Measurements from ENCODE around the gene PHEX. TPM values are rescaled to one million over a fixed set of nuclear protein-coding genes. Genes with fewer than 3 reads are reported as not detected.

PHEX gene
- total and polyA plus RNA-seq, 7 donors = 0.01 to 0.11 (median 0.04) TPM; not detected in 3

DNA sequence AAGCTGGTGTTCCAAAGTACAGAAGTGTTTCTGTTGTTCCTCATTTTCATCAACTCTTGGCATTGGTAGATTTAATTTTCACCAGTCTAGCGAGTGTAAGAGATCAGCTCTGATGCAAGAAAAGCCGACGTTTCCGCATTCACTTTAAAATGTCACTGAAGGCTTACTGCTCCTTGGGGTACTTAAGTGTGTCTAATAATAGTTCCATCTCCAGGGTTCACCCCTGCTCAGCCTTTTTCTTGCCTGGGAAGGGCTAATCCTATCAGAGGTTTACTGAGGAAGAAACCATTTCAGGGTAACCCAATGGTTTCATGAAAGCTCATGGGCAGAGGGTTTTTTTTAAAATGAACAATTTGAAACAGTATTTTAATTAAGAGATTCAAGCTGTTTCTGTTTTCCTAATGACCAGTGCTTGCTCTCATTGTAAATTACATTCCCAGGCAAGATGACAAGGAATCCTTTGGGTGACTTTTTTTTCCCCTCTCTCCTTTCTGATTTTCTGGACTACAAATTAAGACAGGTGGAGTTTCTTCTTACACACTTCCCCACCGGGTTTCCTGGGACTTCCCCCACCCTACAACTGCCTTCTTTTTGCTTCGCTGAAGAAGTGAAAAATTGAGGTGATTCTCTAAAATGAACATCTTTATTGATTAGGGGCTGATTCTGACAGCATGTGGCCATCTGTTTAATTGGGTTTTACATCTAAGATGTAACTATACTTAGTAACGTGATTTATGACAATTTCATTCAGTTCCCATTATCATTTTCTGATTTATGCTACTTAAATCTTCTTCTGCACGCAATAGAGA lies 161.9 kb downstream of the PHEX start:
- DNase-seq = no peak
- Histone ChIP-seq H3K4me1 (no peaks in the 10 kb centered on the region), H3K9me3 (peaks cover 3% of the 10 kb centered on the region), H3K4me3 (no peak overlapping the region), H3K27me3 (ENCODE audit: insufficient read depth in 3 of 3, low read length in 2 of 3) (peaks cover 0 to 14% (median 0%) of the 10 kb centered on the region in 3 donors), H3K36me3 (ENCODE audit: insufficient read depth in 1 of 2, low read depth in 1 of 2) (no peaks in the 10 kb centered on the region), H3K27ac (no peak overlapping the region)
- 62 to 73% (median 69%) methylated on average over 8 of the region's 8 CpGs for WGBS, 3 donors
- intact Hi-C loops (cut with DNase I) = loop anchor here (2.0 to 10.0 kb wide), 2 partner anchors 209 kb away; no protein-coding TSS in a partner anchor
- no peak for ATAC-seq
- TF ChIP-seq CTCF (IDR thresholded peaks at IDR 0.05) = no peak

GRCh38 chrX:22194660-22194945 lies 162.5 kb downstream of the PHEX start:
- H3K4me1 ChIP-seq = no peaks in the 10 kb centered on the region

DNA sequence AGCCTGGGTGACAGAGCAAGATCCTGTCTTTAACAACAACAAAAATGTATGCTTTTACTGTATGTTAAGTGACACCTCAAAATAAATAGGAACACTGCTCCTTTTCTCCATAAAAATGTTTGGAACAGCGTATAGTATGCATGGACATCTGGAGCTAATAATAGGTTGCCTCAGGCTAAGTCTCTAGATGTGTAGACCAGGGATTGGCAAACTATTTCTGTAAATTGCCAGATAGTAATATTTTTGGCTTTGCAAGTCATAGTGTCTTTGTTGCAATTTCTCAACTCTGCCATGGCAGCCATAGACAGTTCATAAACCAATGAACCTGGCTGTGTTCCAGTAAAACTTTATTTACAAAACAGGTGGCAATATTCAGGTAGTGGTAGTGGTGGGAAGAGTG lies 164.0 kb downstream of the PHEX start:
- no peak overlapping the region for H3K4me3 ChIP-seq
- no peaks in the 10 kb centered on the region for H3K36me3 ChIP-seq (ENCODE audit: insufficient read depth in 1 of 2, low read depth in 1 of 2)
- 81 to 100% (median 97%) methylated on average over 1 of the region's 1 CpG for WGBS, 3 donors
- DNase-seq (no peak), ATAC-seq (no peak)
- intact Hi-C loops (cut with DNase I) = loop anchor here in 1 of 2 donors (10.0 kb wide), 1 partner anchor 211 kb away; no protein-coding TSS in a partner anchor
- no peak overlapping the region for H3K27ac ChIP-seq
- no peaks in the 10 kb centered on the region for H3K4me1 ChIP-seq
- peaks cover 0 to 7% (median 0%) of the 10 kb centered on the region in 3 donors for H3K27me3 ChIP-seq (ENCODE audit: insufficient read depth in 3 of 3, low read length in 2 of 3)
- H3K9me3 ChIP-seq = peaks cover 3% of the 10 kb centered on the region
- no peak for TF ChIP-seq CTCF (IDR thresholded peaks at IDR 0.05)

More at GRCh38 chrX:22194660-22194945, 162.5 kb downstream of the PHEX start:
- intact Hi-C loops (cut with DNase I) = loop anchor here in 1 of 2 donors (10.0 kb wide), 1 partner anchor 210 kb away; no protein-coding TSS in a partner anchor
- no peak overlapping the region for H3K4me3 ChIP-seq
- no peak for ATAC-seq
- H3K36me3 ChIP-seq (ENCODE audit: insufficient read depth in 1 of 2, low read depth in 1 of 2) = no peaks in the 10 kb centered on the region
- H3K27ac ChIP-seq = no peak overlapping the region
- 33 to 82% (median 64%) methylated on average over 1 of the region's 1 CpG for WGBS, 3 donors
- DNase-seq = no peak
- peaks cover 3% of the 10 kb centered on the region for H3K9me3 ChIP-seq
- TF ChIP-seq CTCF (IDR thresholded peaks at IDR 0.05) = no peak
- H3K27me3 ChIP-seq (ENCODE audit: insufficient read depth in 3 of 3, low read length in 2 of 3) = peaks cover 0 to 14% (median 0%) of the 10 kb centered on the region in 3 donors

- Histone ChIP-seq H3K4me3 (no peak overlapping the region), H3K27me3 (ENCODE audit: insufficient read depth in 3 of 3, low read length in 2 of 3) (peaks cover 0 to 3% (median 0%) of the 10 kb centered on the region in 3 donors), H3K27ac (no peak overlapping the region), H3K36me3 (ENCODE audit: insufficient read depth in 1 of 2, low read depth in 1 of 2) (no peaks in the 10 kb centered on the region), H3K4me1 (no peaks in the 10 kb centered on the region), H3K9me3 (no peaks in the 10 kb centered on the region)
- DNase-seq (no peak), ATAC-seq (no peak)
- intact Hi-C loops (cut with DNase I) = no loop called here
- no peak for TF ChIP-seq CTCF (IDR thresholded peaks at IDR 0.05)
These were observed 170.1 kb downstream of the PHEX start for GRCh38 chrX:22202251-22202650.
